ENCODE data around the gene EDAR.

- TF ChIP-seq ATF3 (IDR thresholded peaks at IDR 0.05) (no peak), POLR2A (IDR thresholded peaks at IDR 0.05; ENCODE audit: borderline replicate concordance, extremely low read depth, insufficient read depth, insufficient read length) (no peak), CTCF (IDR thresholded peaks at IDR 0.05 in 2 of 3, conservative IDR thresholded peaks at IDR 0.05 in 1 of 3; ENCODE audit: borderline replicate concordance in 1 of 3, insufficient read depth in 1 of 3, low read depth in 2 of 3, low read length in 2 of 3) (no peak), ZNF274 (IDR thresholded peaks at IDR 0.05; ENCODE audit: low read depth, low read length) (no peak), ZBTB33 (IDR thresholded peaks at IDR 0.05; ENCODE audit: extremely low read depth, insufficient replicate concordance, low read length) (no peak), ELF1 (IDR thresholded peaks at IDR 0.05; ENCODE audit: borderline replicate concordance, low read depth) (no peak), EZH2 (IDR thresholded peaks at IDR 0.05) (no peak), REST (IDR thresholded peaks at IDR 0.05; ENCODE audit: low read depth) (no peak)
Observed at GRCh38 chr2:109020217-109020637, 31.2 kb upstream of the EDAR start.
